Measurements from ENCODE around the gene ZNF546. TPM values are rescaled to one million over a fixed set of nuclear protein-coding genes. Genes with fewer than 3 reads are reported as not detected.
"Not testable (repeated sequence)": the region's sequence is repeated elsewhere in the genome, so short reads cannot be mapped to it uniquely, and the experiment has no call there.

Gene ZNF546
- 1 to 10 TPM; 1.8 to 2.7 (median 2.2) TPM for total RNA-seq (2021; fragmentation: NEBNext Ultra II Directional; extraction: Animal tissue kit (Norgen Biotek cat#: 25700))
- long read RNA-seq, partial matches to known transcripts = 0 of 1 reads
- long read RNA-seq, other reads (novel, unspliced or antisense) = 1 of 1 reads

GRCh38 chr19:39996811-39997637 lies at the start of gene ZNF546:
ZNF546 (plus strand) TSS chr19:39997060; CDS start chr19:39998327, 1,267 bp downstream.
- H3K4me1 Mint-ChIP-seq (ENCODE audit: low read depth) = peaks cover 32% of the 10 kb centered on the region
- H3K27ac Mint-ChIP-seq = peak within 1 kb of the TSS; percentile 97
- peak within 1 kb of the TSS; percentile 95 for H3K4me3 Mint-ChIP-seq
- no peaks in the 10 kb centered on the region for H3K27me3 Mint-ChIP-seq (ENCODE audit: insufficient read depth)
- TF ChIP-seq, protein P1, sequence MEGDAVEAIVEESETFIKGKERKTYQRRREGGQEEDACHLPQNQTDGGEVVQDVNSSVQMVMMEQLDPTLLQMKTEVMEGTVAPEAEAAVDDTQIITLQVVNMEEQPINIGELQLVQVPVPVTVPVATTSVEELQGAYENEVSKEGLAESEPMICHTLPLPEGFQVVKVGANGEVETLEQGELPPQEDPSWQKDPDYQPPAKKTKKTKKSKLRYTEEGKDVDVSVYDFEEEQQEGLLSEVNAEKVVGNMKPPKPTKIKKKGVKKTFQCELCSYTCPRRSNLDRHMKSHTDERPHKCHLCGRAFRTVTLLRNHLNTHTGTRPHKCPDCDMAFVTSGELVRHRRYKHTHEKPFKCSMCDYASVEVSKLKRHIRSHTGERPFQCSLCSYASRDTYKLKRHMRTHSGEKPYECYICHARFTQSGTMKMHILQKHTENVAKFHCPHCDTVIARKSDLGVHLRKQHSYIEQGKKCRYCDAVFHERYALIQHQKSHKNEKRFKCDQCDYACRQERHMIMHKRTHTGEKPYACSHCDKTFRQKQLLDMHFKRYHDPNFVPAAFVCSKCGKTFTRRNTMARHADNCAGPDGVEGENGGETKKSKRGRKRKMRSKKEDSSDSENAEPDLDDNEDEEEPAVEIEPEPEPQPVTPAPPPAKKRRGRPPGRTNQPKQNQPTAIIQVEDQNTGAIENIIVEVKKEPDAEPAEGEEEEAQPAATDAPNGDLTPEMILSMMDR (IDR thresholded peaks at IDR 0.05) = no peak
- DNase-seq = peak; percentile 89
- H3K36me3 Mint-ChIP-seq (ENCODE audit: low read depth) = peaks cover 28% of the 10 kb centered on the region
- H3K9me3 Mint-ChIP-seq = peaks cover 8% of the 10 kb centered on the region

DNA sequence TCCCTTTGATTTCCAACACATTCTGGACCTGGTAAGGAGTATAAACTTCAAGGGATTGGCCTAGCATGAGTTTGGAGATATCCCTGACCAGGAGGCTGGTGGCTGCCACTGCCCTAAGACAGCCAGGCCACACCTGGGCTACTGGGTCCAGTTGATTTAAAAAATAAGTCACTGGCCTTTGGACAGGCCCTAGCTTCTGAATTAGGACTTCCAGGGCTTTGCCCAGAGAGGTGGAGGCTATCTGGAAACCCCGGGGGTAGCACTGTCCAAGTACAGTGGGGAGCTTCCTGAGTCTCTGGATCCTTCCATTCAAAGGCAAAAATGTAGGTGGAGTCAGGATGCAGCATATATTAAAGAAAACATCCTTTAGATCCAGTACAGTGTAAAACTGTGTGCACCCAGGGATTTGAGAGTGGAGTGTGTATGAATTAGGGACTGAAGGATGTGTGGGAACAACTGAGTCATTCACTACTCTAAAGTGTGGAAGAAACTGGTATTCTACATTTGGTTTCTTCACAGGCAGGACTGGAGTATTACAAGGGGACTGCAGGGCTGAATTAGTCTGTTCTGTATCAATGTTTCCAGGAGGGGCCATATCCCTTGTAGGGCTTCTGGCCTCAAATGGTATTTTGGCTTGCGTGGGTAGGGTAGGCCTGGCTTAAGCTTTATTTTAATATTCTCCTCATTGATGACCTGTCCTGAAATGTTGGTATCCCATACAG lies 47.7 kb upstream of the ZNF546 start:
- TF ChIP-seq, protein P1 (IDR thresholded peaks at IDR 0.05) = no peak
- no peak overlapping the region for H3K4me3 Mint-ChIP-seq
- H3K9me3 Mint-ChIP-seq = no peaks in the 10 kb centered on the region
- DNase-seq = no peak
- H3K36me3 Mint-ChIP-seq (ENCODE audit: low read depth) = no peaks in the 10 kb centered on the region
- peaks cover 8% of the 10 kb centered on the region for H3K4me1 Mint-ChIP-seq (ENCODE audit: low read depth)
- H3K27me3 Mint-ChIP-seq (ENCODE audit: insufficient read depth) = peaks cover 1% of the 10 kb centered on the region
- H3K27ac Mint-ChIP-seq = no peak overlapping the region

DNA sequence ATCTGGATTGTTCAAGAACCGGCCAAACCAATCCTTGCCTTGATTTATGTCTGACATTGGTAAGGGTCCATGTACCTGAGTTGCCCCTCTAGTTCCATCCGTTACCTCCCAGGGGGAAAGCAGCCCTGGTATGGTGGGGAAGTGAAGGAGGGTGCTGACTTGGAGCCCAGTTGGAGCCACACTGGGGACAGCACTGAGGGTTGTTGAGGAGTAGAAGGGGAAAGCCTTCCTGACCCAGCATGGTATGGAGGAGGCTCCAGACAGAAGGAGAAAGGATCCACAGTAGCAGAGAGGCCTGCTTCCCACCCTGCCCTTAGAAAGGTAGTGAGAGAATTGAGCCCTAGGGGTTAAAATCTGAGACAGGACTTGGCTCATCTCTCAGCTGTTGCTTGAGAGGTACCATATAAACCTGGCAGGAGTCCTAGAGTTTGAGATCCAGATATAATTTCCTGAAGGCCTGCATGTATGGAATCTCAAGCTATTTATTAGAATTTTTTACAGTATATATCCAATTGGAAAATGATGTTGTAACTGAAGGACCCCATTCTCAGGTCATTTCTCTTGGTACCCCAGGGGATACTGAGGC lies 45.7 kb upstream of the ZNF546 start:
- DNase-seq = no peak
- Mint-ChIP-seq H3K27ac (no peak overlapping the region), H3K4me1 (ENCODE audit: low read depth) (peaks cover 8% of the 10 kb centered on the region), H3K4me3 (no peak overlapping the region), H3K9me3 (no peaks in the 10 kb centered on the region), H3K36me3 (ENCODE audit: low read depth) (no peaks in the 10 kb centered on the region), H3K27me3 (ENCODE audit: insufficient read depth) (peaks cover 1% of the 10 kb centered on the region)
- TF ChIP-seq, protein P1 (IDR thresholded peaks at IDR 0.05) = no peak

GRCh38 chr19:39951686-39952085 lies 45.2 kb upstream of the ZNF546 start:
- DNase-seq = peak; percentile 28
- H3K4me1 Mint-ChIP-seq (ENCODE audit: low read depth) = peaks cover 8% of the 10 kb centered on the region
- no peak overlapping the region for H3K27ac Mint-ChIP-seq
- peaks cover 1% of the 10 kb centered on the region for H3K27me3 Mint-ChIP-seq (ENCODE audit: insufficient read depth)
- TF ChIP-seq, protein P1 (IDR thresholded peaks at IDR 0.05) = no peak
- H3K9me3 Mint-ChIP-seq = no peaks in the 10 kb centered on the region
- no peaks in the 10 kb centered on the region for H3K36me3 Mint-ChIP-seq (ENCODE audit: low read depth)
- no peak overlapping the region for H3K4me3 Mint-ChIP-seq

DNA sequence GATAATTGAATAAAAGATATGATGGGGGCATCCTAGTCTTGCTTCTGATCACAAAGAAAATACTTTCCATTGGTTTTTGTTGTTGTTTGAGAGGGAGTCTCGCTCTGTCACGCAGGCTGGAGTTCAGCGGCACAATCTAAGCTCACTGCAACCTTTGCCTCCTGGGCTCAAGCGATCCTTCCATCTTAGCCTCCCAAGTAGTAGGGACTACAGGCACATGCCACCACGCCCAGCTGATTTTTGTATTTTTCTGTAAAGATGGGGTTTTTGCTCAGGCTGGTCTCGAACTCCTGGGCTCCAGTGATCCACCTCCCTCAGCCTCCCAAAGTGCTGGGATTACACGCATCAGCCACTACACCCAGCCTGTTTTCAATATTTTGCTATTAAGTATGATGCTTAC lies 42.9 kb upstream of the ZNF546 start:
- Mint-ChIP-seq H3K4me1 (ENCODE audit: low read depth) (peaks cover 8% of the 10 kb centered on the region), H3K27me3 (ENCODE audit: insufficient read depth) (peaks cover 1% of the 10 kb centered on the region), H3K36me3 (ENCODE audit: low read depth) (no peaks in the 10 kb centered on the region), H3K27ac (no peak overlapping the region), H3K4me3 (no peak overlapping the region), H3K9me3 (no peaks in the 10 kb centered on the region)
- no peak for DNase-seq
- TF ChIP-seq, protein P1 (IDR thresholded peaks at IDR 0.05) = no peak

GRCh38 chr19:39957886-39958285 lies 39.0 kb upstream of the ZNF546 start:
- not testable (repeated sequence) for DNase-seq; H3K36me3 Mint-ChIP-seq (ENCODE audit: low read depth); H3K4me3 Mint-ChIP-seq; H3K27me3 Mint-ChIP-seq (ENCODE audit: insufficient read depth); H3K4me1 Mint-ChIP-seq (ENCODE audit: low read depth); H3K9me3 Mint-ChIP-seq; H3K27ac Mint-ChIP-seq

DNA sequence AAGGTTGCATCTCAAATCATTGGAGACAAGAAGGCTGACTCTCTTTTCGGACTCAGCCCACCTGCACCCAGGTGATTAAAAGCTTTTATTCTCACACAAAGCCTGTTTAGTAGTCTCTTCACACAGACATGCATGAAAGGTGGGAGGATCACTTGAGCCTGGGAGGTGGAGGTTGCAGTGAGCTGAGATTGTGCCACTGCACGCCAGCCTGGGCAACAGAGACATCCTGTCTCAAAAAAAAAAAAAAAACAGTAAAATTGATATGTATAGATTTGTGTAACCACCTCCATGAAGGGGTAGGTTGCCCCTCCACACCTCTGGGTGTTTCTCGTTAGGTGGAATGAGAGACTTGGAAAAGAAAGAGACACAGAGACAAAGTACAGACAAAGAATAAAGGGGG lies 37.9 kb upstream of the ZNF546 start:
- not testable (repeated sequence) for H3K36me3 Mint-ChIP-seq (ENCODE audit: low read depth); H3K4me3 Mint-ChIP-seq; H3K9me3 Mint-ChIP-seq; DNase-seq; H3K27me3 Mint-ChIP-seq (ENCODE audit: insufficient read depth); H3K27ac Mint-ChIP-seq; H3K4me1 Mint-ChIP-seq (ENCODE audit: low read depth)

DNA sequence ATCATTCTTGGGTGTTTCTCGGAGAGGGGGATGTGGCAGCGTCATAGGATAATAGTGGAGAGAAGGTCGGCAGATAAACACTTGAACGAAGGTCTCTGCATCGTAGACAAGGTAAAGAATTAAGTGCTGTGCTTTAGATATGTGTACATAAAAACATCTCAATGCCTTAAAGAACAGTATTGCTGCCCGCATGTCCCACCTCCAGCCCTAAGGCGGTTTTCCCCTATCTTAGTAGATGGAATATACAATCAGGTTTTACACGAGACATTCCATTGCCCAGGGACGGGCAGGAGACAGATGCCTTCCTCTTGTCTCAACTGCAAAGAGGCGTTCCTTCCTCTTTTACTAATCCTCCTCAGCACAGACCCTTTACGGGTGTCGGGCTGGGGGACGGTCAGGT lies 37.5 kb upstream of the ZNF546 start:
- not testable (repeated sequence) for H3K27ac Mint-ChIP-seq; H3K36me3 Mint-ChIP-seq (ENCODE audit: low read depth); H3K9me3 Mint-ChIP-seq; H3K27me3 Mint-ChIP-seq (ENCODE audit: insufficient read depth); H3K4me1 Mint-ChIP-seq (ENCODE audit: low read depth); H3K4me3 Mint-ChIP-seq; DNase-seq
